Breast epithelium (tissue), 4 donors: ENCODE data around the gene CCDC7. TPM values are rescaled to one million over a fixed set of nuclear protein-coding genes. Genes with fewer than 3 reads are reported as not detected.

ENCODE experiments used
- DNase-seq, 2 donors: peaks; one replicate each; pipeline ENCODE4 v3.0.0-alpha.2; 2019; ENCODE audit warnings: low spot score in 2 of 2
- H3K27ac ChIP-seq, 2 donors: fragments of 200-600 bp; sonication (generic) in 1 of 2; one replicate each; pipeline ENCODE4 v1.5.1; 2016 to 2019; ENCODE audit warnings: mild to moderate bottlenecking in 1 of 2
- H3K27me3 ChIP-seq, 2 donors: fragments of 200-600 bp; sonication (generic) in 1 of 2; one replicate each; pipeline versions ENCODE4 v1.5.1 to v1.6.0; 2017 to 2019; ENCODE audit warnings: control low read depth in 1 of 2, mild to moderate bottlenecking in 1 of 2
- H3K36me3 ChIP-seq: fragments of 200-600 bp; one replicate; pipeline ENCODE4 v1.5.1; 2019
- H3K4me1 ChIP-seq, 2 donors: fragments of 200-600 bp; sonication (generic); one replicate each; pipeline ENCODE4 v1.5.1; 2016 to 2019; ENCODE audit warnings: control low read depth in 1 of 2
- H3K4me3 ChIP-seq, 3 donors: fragments of 200-600 bp; sonication (generic); 1 replicate in 2 of 3; 2 replicates in 1 of 3; pipeline ENCODE4 v1.5.1; 2016 to 2019; ENCODE audit warnings: mild to moderate bottlenecking in 3 of 3, moderate library complexity in 2 of 3
- H3K9me3 ChIP-seq, 2 donors: fragments of 200-600 bp; sonication (generic) in 1 of 2; one replicate each; pipeline ENCODE4 v1.5.1; 2016 to 2019; ENCODE audit warnings: control low read depth in 1 of 2
- CTCF ChIP-seq, 3 donors: fragments of 450-650 bp; IDR thresholded peaks; one replicate each; pipeline ENCODE4 v1.5.1; 2016 to 2017; ENCODE audit warnings: antibody characterized with exemption in 3 of 3, mild to moderate bottlenecking in 3 of 3, moderate library complexity in 3 of 3
- POLR2A ChIP-seq: fragments of 450-650 bp; IDR thresholded peaks from one replicate; pipeline ENCODE4 v1.6.1; 2016; ENCODE audit warnings: antibody characterized with exemption, mild to moderate bottlenecking, moderate library complexity
- POLR2AphosphoS5 ChIP-seq, 3 donors: sonication (generic); formaldehyde crosslinking; IDR thresholded peaks; one replicate each; pipeline ENCODE4 v1.6.1; 2017; ENCODE audit warnings: antibody characterized with exemption in 3 of 3
- intact Hi-C: fragments of 100-400 bp; cut with DNase I; formaldehyde crosslinking; loops from one replicate; pipeline ENCODE4 v1.15.1; 2023; ENCODE audit warnings: low total_unique reads
- total RNA-seq, 3 donors: library from RNA; depleted of rRNA; stranded (reverse); fragments of >200 nt; gene quantifications; one replicate each; pipeline ENCODE4 v1.1.0, GENCODE V29; 2016

The CCDC7 gene
- total RNA-seq, 3 donors from 2014 or later, result 16.3 to 46.7 (median 34.7) TPM

GRCh38 chr10:32412499-32412853 lies 33.5 kb upstream of the CCDC7 start:
- H3K4me3 ChIP-seq, result no peak overlapping the region
- no peaks in the 10 kb centered on the region for H3K4me1 ChIP-seq
- TF ChIP-seq POLR2A, result no peak
- TF ChIP-seq CTCF (IDR thresholded peaks at IDR 0.05), result no peak
- no peak for TF ChIP-seq POLR2AphosphoS5 (IDR thresholded peaks at IDR 0.05)
- no peaks in the 10 kb centered on the region for H3K9me3 ChIP-seq
- H3K27me3 ChIP-seq, result no peaks in the 10 kb centered on the region
- intact Hi-C loops, result no loop called here
- no peak for DNase-seq
- H3K36me3 ChIP-seq, result no peaks in the 10 kb centered on the region
- no peak overlapping the region for H3K27ac ChIP-seq

DNA sequence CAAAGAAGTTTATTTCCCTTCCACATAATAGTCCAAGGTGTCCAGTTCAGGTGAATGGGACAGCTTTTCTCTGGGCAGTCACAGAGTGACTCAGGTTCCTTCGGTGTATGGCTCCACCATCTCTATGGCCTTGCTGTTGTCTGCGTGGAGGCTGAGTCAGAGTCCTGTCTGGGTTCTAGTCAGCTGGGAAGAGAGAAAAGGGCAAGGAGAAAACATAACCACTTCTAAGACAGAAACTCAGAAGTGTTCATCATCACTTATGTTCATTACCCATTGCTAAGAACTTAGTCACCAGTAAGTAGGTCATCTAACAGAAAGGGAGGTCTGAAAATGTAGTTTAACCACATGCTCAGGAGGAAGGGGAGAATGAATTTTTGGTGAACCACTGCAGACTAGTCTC lies 32.4 kb upstream of the CCDC7 start:
- DNase-seq, result no peak
- Histone ChIP-seq H3K9me3 (no peaks in the 10 kb centered on the region), H3K27me3 (no peaks in the 10 kb centered on the region), H3K36me3 (no peaks in the 10 kb centered on the region), H3K4me3 (no peak overlapping the region), H3K27ac (no peak overlapping the region), H3K4me1 (no peaks in the 10 kb centered on the region)
- intact Hi-C loops, result no loop called here
- TF ChIP-seq CTCF (IDR thresholded peaks at IDR 0.05) (no peak), POLR2AphosphoS5 (IDR thresholded peaks at IDR 0.05) (no peak), POLR2A (no peak)

DNA sequence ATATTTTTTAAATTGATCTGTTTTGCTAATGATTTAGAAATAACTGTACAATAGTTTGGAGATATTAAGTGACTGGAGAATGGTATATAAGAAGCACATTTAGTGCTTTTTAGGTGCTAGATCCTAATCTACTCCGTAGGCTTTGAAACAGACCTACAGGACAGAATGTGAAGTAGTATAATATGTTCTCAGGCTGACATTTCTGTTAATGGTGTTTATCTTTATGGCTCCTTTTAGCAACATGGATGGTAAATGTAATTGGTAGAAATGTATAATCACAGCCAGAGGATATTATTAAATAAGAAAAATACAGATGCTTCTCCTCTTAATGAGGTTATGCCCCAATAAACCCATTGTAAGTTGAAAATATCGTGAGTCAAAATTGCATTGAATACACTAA lies 30.6 kb upstream of the CCDC7 start:
- no peaks in the 10 kb centered on the region for H3K9me3 ChIP-seq
- no peaks in the 10 kb centered on the region for H3K36me3 ChIP-seq
- no peak overlapping the region for H3K4me3 ChIP-seq
- H3K27me3 ChIP-seq, result no peaks in the 10 kb centered on the region
- no peak for DNase-seq
- no peak overlapping the region for H3K27ac ChIP-seq
- TF ChIP-seq POLR2A (no peak), POLR2AphosphoS5 (IDR thresholded peaks at IDR 0.05) (no peak), CTCF (IDR thresholded peaks at IDR 0.05) (no peak)
- H3K4me1 ChIP-seq, result no peaks in the 10 kb centered on the region
- intact Hi-C loops, result no loop called here

- DNase-seq, result peak in 1 of 2 donors; percentile 21
- no peak for TF ChIP-seq POLR2AphosphoS5 (IDR thresholded peaks at IDR 0.05)
- no peak for TF ChIP-seq CTCF (IDR thresholded peaks at IDR 0.05)
- no peak for TF ChIP-seq POLR2A
- H3K4me3 ChIP-seq, result no peak overlapping the region
- intact Hi-C loops, result no loop called here
- H3K4me1 ChIP-seq, result no peaks in the 10 kb centered on the region
- peak overlapping the region in 1 of 2 donors; percentile 41 for H3K27ac ChIP-seq
- H3K27me3 ChIP-seq, result no peaks in the 10 kb centered on the region
- peaks cover 3 to 5% of the 10 kb centered on the region in 2 donors for H3K9me3 ChIP-seq
- H3K36me3 ChIP-seq, result no peaks in the 10 kb centered on the region
These were observed 27.9 kb upstream of the CCDC7 start for GRCh38 chr10:32417911-32418547.

- peaks cover 3 to 8% of the 10 kb centered on the region in 2 donors for H3K9me3 ChIP-seq
- no peaks in the 10 kb centered on the region for H3K27me3 ChIP-seq
- no peak overlapping the region for H3K4me3 ChIP-seq
- intact Hi-C loops, result no loop called here
- H3K4me1 ChIP-seq, result no peaks in the 10 kb centered on the region
- DNase-seq, result no peak
- no peaks in the 10 kb centered on the region for H3K36me3 ChIP-seq
- H3K27ac ChIP-seq, result no peak overlapping the region
- TF ChIP-seq CTCF (IDR thresholded peaks at IDR 0.05) (no peak), POLR2A (no peak), POLR2AphosphoS5 (IDR thresholded peaks at IDR 0.05) (no peak)
These were observed 27.4 kb upstream of the CCDC7 start for GRCh38 chr10:32418572-32418971.
